Neural cell (in vitro differentiated cells): ENCODE results near the gene SNTG2. TPM values are rescaled to one million over a fixed set of nuclear protein-coding genes. Genes with fewer than 3 reads are reported as not detected.

Experiments
- H2AFZ ChIP-seq: fragments of 200-600, 300-800 bp; sonication (generic), shearing (Covaris generic); 2 replicates; pipeline ENCODE4 v1.6.0; 2014; ENCODE audit warnings: low read depth, mild to moderate bottlenecking, antibody characterized with exemption, low read length, moderate library complexity
- H3F3A ChIP-seq: fragments of 200-600 bp; shearing (Covaris generic); 2 replicates; pipeline ENCODE4 v1.6.1; 2016; ENCODE audit warnings: mild to moderate bottlenecking, moderate library complexity, mixed read lengths, antibody characterized with exemption, low read length; ENCODE audit not compliant: insufficient read depth, poor library complexity, severe bottlenecking
- H3K27ac ChIP-seq: fragments of 200-600, 300-800 bp; sonication (generic), shearing (Covaris generic); 2 replicates; pipeline ENCODE4 v1.5.1; 2014; ENCODE audit warnings: mild to moderate bottlenecking, low read length, moderate library complexity
- H3K27me3 ChIP-seq: fragments of 300-800, 200-600 bp; sonication (generic), shearing (Covaris generic); 2 replicates; pipeline ENCODE4 v1.6.0; 2014; ENCODE audit warnings: mild to moderate bottlenecking, low read depth, low read length, moderate library complexity; ENCODE audit not compliant: insufficient read depth
- H3K36me3 ChIP-seq: fragments of 300-800, 200-600 bp; sonication (generic), shearing (Covaris generic); 2 replicates; pipeline ENCODE4 v1.5.1; 2014; ENCODE audit warnings: mild to moderate bottlenecking, antibody characterized with exemption, low read length, moderate library complexity; ENCODE audit not compliant: insufficient read depth
- H3K4me2 ChIP-seq: fragments of 300-800, 200-600 bp; sonication (generic), shearing (Covaris generic); 2 replicates; pipeline ENCODE4 v1.6.0; 2014; ENCODE audit warnings: mild to moderate bottlenecking, low read length
- H3K4me3 ChIP-seq: fragments of 300-800, 200-600 bp; sonication (generic), shearing (Covaris generic); 2 replicates; pipeline ENCODE4 v1.5.1; 2014; ENCODE audit warnings: mild to moderate bottlenecking, low read length, moderate library complexity
- H3K79me2 ChIP-seq: fragments of 200-600 bp; shearing (Covaris generic); replicated peaks from 2 replicates; pipeline ENCODE4 v1.6.0; 2014; ENCODE audit warnings: mild to moderate bottlenecking, low read length, moderate library complexity; ENCODE audit not compliant: insufficient read depth
- H3K9ac ChIP-seq: fragments of 300-800, 200-600 bp; sonication (generic), shearing (Covaris generic); 2 replicates; pipeline ENCODE4 v1.6.1; 2016; ENCODE audit warnings: mild to moderate bottlenecking, low read length, mixed read lengths
- H3K9me2 ChIP-seq: fragments of 200-600 bp; shearing (Covaris generic); 2 replicates; pipeline ENCODE4 v1.6.1; 2016; ENCODE audit warnings: mild to moderate bottlenecking, low read length, mixed read lengths; ENCODE audit not compliant: insufficient read depth
- H3K9me3 ChIP-seq: fragments of 200-600, 300-800 bp; sonication (generic), shearing (Covaris generic); 2 replicates; pipeline ENCODE4 v1.6.1; 2016; ENCODE audit warnings: mild to moderate bottlenecking, mixed run types, low read length, moderate library complexity, mixed read lengths
- H4K20me1 ChIP-seq: fragments of 200-600 bp; shearing (Covaris generic); 2 replicates; pipeline ENCODE4 v1.6.1; 2016; ENCODE audit warnings: mild to moderate bottlenecking, mixed run types; ENCODE audit not compliant: insufficient read depth
- CTCF ChIP-seq: fragments of 450-650 bp; IDR thresholded peaks from 2 replicates; pipeline ENCODE4 v1.5.1; 2014; ENCODE audit warnings: antibody characterized with exemption, mild to moderate bottlenecking, moderate library complexity; ENCODE audit not compliant: poor library complexity, severe bottlenecking
- EP300 ChIP-seq: fragments of 450-650 bp; conservative IDR thresholded peaks from 2 replicates; pipeline ENCODE4 v1.6.1; 2014; ENCODE audit warnings: antibody characterized with exemption, mild to moderate bottlenecking, moderate library complexity; ENCODE audit not compliant: poor library complexity, severe bottlenecking
- EZH2 ChIP-seq: fragments of 200-600, 300-800 bp; shearing (Covaris generic), sonication (generic); IDR thresholded peaks from 2 replicates; pipeline ENCODE4 v1.6.1; 2014; ENCODE audit warnings: antibody characterized with exemption, low read length, borderline replicate concordance, mild to moderate bottlenecking; ENCODE audit not compliant: insufficient read depth, poor library complexity, severe bottlenecking
- MXI1 ChIP-seq: fragments of 450-650 bp; conservative IDR thresholded peaks from 2 replicates; pipeline ENCODE4 v1.6.1; 2014; ENCODE audit warnings: antibody characterized with exemption, mild to moderate bottlenecking; ENCODE audit not compliant: poor library complexity, severe bottlenecking
- POLR2AphosphoS5 ChIP-seq: IDR thresholded peaks from 2 replicates; pipeline ENCODE4 v1.6.1; 2012
- RAD21 ChIP-seq: fragments of 450-650 bp; conservative IDR thresholded peaks from 2 replicates; pipeline ENCODE4 v1.6.1; 2014; ENCODE audit warnings: antibody characterized with exemption, mild to moderate bottlenecking, moderate library complexity
- REST ChIP-seq: IDR thresholded peaks from 2 replicates; pipeline ENCODE4 v1.6.1; 2012; ENCODE audit warnings: borderline replicate concordance
- SMC3 ChIP-seq: fragments of 450-650 bp; conservative IDR thresholded peaks from 2 replicates; pipeline ENCODE4 v1.6.1; 2014; ENCODE audit warnings: antibody characterized with exemption, mild to moderate bottlenecking, moderate library complexity; ENCODE audit not compliant: poor library complexity
- TAF1 ChIP-seq: IDR thresholded peaks from 2 replicates; pipeline ENCODE4 v1.6.1; 2012; ENCODE audit warnings: low read depth
- polyA plus RNA-seq: library from polyadenylated mRNA; depleted of rRNA; stranded (reverse); fragments of >200 nt; gene quantifications from 2 replicates; pipeline ENCODE4 v1.2.3, GENCODE V29; 2014

SNTG2 gene
- polyA plus RNA-seq, 1 donor from 2014 or later = not detected

GRCh38 chr2:1238598-1239138 lies 288.0 kb downstream of the SNTG2 start:
- H3K27ac ChIP-seq = no peak overlapping the region
- no peak overlapping the region for H3K4me3 ChIP-seq
- H3K79me2 ChIP-seq = no peaks in the 10 kb centered on the region
- TF ChIP-seq SMC3 (no peak), MXI1 (no peak), EZH2 (no peak), TAF1 (no peak), REST (no peak), RAD21 (no peak)
- H2AFZ ChIP-seq = no peak overlapping the region
- H3K27me3 ChIP-seq = no peaks in the 10 kb centered on the region
- no peaks in the 10 kb centered on the region for H3K9me3 ChIP-seq
- no peak overlapping the region for H3K4me2 ChIP-seq
- H4K20me1 ChIP-seq = no peaks in the 10 kb centered on the region
- no peaks in the 10 kb centered on the region for H3F3A ChIP-seq
- no peaks in the 10 kb centered on the region for H3K9me2 ChIP-seq
- H3K9ac ChIP-seq = no peak overlapping the region
- no peaks in the 10 kb centered on the region for H3K36me3 ChIP-seq

GRCh38 chr2:1245193-1245592 lies 294.5 kb downstream of the SNTG2 start:
- TF ChIP-seq CTCF = no peak
- no peak for TF ChIP-seq RAD21
- Histone ChIP-seq H3K36me3 (no peaks in the 10 kb centered on the region), H3K79me2 (no peaks in the 10 kb centered on the region), H2AFZ (no peak overlapping the region), H3K9me3 (no peaks in the 10 kb centered on the region), H3K4me3 (no peak overlapping the region), H3F3A (no peaks in the 10 kb centered on the region), H3K9me2 (no peaks in the 10 kb centered on the region), H4K20me1 (no peaks in the 10 kb centered on the region), H3K27me3 (no peaks in the 10 kb centered on the region), H3K9ac (no peak overlapping the region), H3K27ac (no peak overlapping the region), H3K4me2 (no peak overlapping the region)

- TF ChIP-seq EZH2 (no peak), CTCF (no peak), RAD21 (no peak), EP300 (no peak), POLR2AphosphoS5 (no peak), TAF1 (no peak)
- Histone ChIP-seq H3K4me2 (no peak overlapping the region), H3K9ac (no peak overlapping the region), H2AFZ (no peak overlapping the region), H3K27ac (no peak overlapping the region), H3K36me3 (no peaks in the 10 kb centered on the region), H3K79me2 (no peaks in the 10 kb centered on the region), H3K4me3 (no peak overlapping the region), H3K9me3 (no peaks in the 10 kb centered on the region), H3F3A (no peaks in the 10 kb centered on the region), H3K27me3 (no peaks in the 10 kb centered on the region), H3K9me2 (no peaks in the 10 kb centered on the region), H4K20me1 (no peaks in the 10 kb centered on the region)
Measured at GRCh38 chr2:1246239-1246638, 295.6 kb downstream of the SNTG2 start.
